Measurements from ENCODE around the gene SH2D3A. TPM values are rescaled to one million over a fixed set of nuclear protein-coding genes. Genes with fewer than 3 reads are reported as not detected.
A peak's percentile ranks its signal among the peaks of the same experiment; 100 is the strongest.

SH2D3A gene
- total and polyA plus RNA-seq, 2 donors (not counting 3 experiments of a cell fraction or from before 2014, with no cell fraction given): 0.04 to 0.53 TPM

- DNase-seq (ENCODE audit: low read depth, low spot score) (no peak), FAIRE-seq (no peak)
- Histone ChIP-seq H3K27me3 (ENCODE audit: control insufficient read depth in 2 of 2, insufficient read depth in 2 of 2, low read length in 2 of 2) (no peaks in the 10 kb centered on the region), H3K4me1 (ENCODE audit: control insufficient read depth, extremely low read depth, insufficient read depth, low read length) (peaks cover 9% of the 10 kb centered on the region), H2AFZ (ENCODE audit: low read depth, low read length) (no peak overlapping the region), H4K20me1 (replicated peaks; ENCODE audit: control insufficient read depth, extremely low read depth, insufficient read depth, low read length) (no peaks in the 10 kb centered on the region), H3K4me3 (replicated peaks in 1 of 3; ENCODE audit: insufficient read depth in 1 of 3, low read depth in 1 of 3, low read length in 3 of 3) (no peak overlapping the region), H3K9ac (replicated peaks; ENCODE audit: extremely low read depth, insufficient read depth, low read length) (no peak overlapping the region), H3K9me3 (replicated peaks; ENCODE audit: control insufficient read depth, insufficient read depth, low read length) (no peaks in the 10 kb centered on the region), H3K36me3 (ENCODE audit: control insufficient read depth in 2 of 2, extremely low read depth in 1 of 2, insufficient read depth in 2 of 2, low read length in 2 of 2) (peaks cover 0 to 5% of the 10 kb centered on the region in 2 experiments), H3K9me1 (replicated peaks; ENCODE audit: control insufficient read depth, extremely low read depth, insufficient read depth, low read length) (no peaks in the 10 kb centered on the region), H3K4me2 (ENCODE audit: insufficient read depth, low read length) (no peak overlapping the region), H3K27ac (ENCODE audit: insufficient read depth, low read depth, low read length) (peak overlapping the region; percentile 3), H3K79me2 (ENCODE audit: control insufficient read depth, insufficient read depth, low read length) (no peaks in the 10 kb centered on the region)
- no TSS peak for BruUV-seq (replicated peaks)
- ChIA-PET POLR2A (no interaction called here), CTCF (no interaction called here)
- TF ChIP-seq POLR2AphosphoS5 (IDR thresholded peaks at IDR 0.05; ENCODE audit: insufficient read depth, low read depth, low read length): no peak
- no peak for TF ChIP-seq MYC (IDR thresholded peaks at IDR 0.05; ENCODE audit: low read depth, low read length)
- TF ChIP-seq EZH2 (IDR thresholded peaks at IDR 0.05; ENCODE audit: borderline replicate concordance, low read depth, low read length, severe bottlenecking): no peak
- no peak for TF ChIP-seq CTCF (IDR thresholded peaks at IDR 0.05; ENCODE audit: extremely low read depth in 1 of 2, insufficient read depth in 1 of 2, low read depth in 1 of 2, low read length in 2 of 2)
- no peak for TF ChIP-seq MAX (IDR thresholded peaks at IDR 0.05; ENCODE audit: insufficient read depth, insufficient read length)
- TF ChIP-seq JUN (IDR thresholded peaks at IDR 0.05; ENCODE audit: borderline replicate concordance, insufficient read depth, insufficient read length, low read depth): no peak
- TF ChIP-seq GATA2 (IDR thresholded peaks at IDR 0.05; ENCODE audit: insufficient read depth, insufficient read length, low read depth, low read length): no peak
- TF ChIP-seq FOS (IDR thresholded peaks at IDR 0.05; ENCODE audit: borderline replicate concordance, insufficient read depth, low read length): no peak
- TF ChIP-seq POLR2A (IDR thresholded peaks at IDR 0.05; ENCODE audit: low read depth, low read length): no peak
- dilution Hi-C loops (cut with MboI; ENCODE audit: extremely low pct_ligation_motif_present, low sequenced_read_pairs): no loop called here
- intact Hi-C loops (cut with micrococcal nuclease): loop anchor here (10.0 kb wide), 2 partner anchors 55 to 305 kb away; partner anchors contain the start of genes KHSRP and TNFSF14
Observed at GRCh38 chr19:6729573-6730152, 37.6 kb downstream of the SH2D3A start.
